Activated T-helper 2 cell treated with anti-CD3 and anti-CD28 coated beads, Interferon-gamma antibody, Interleukin-2, Interleukin-4, amounts not matched to agents 10 μg/mL and 5 μg/mL and 100 μg/mL, durations not matched to agents 14 hours and 24 hours and 36 hours (primary cell): ENCODE measurements around the gene DHX16. TPM values are rescaled to one million over a fixed set of nuclear protein-coding genes. Genes with fewer than 3 reads are reported as not detected.

ENCODE experiments used
- DNase-seq: peaks from one replicate; pipeline ENCODE4 v3.0.0; 2021; ENCODE audit warnings: low spot score
- H3K27ac Mint-ChIP-seq: one replicate; pipeline ENCODE4 v1.8.0; 2021; ENCODE audit warnings: mixed read lengths
- H3K27me3 Mint-ChIP-seq: one replicate; pipeline ENCODE4 v1.8.0; 2021; ENCODE audit warnings: low read depth, mixed read lengths
- H3K36me3 Mint-ChIP-seq: one replicate; pipeline ENCODE4 v1.8.0; 2021; ENCODE audit warnings: low read depth, mixed read lengths
- H3K4me1 Mint-ChIP-seq: one replicate; pipeline ENCODE4 v1.8.0; 2021; ENCODE audit warnings: low read depth, mixed read lengths
- H3K4me3 Mint-ChIP-seq: one replicate; pipeline ENCODE4 v1.8.0; 2021; ENCODE audit warnings: low read depth, mild to moderate bottlenecking, moderate library complexity, mixed read lengths
- H3K9me3 Mint-ChIP-seq: one replicate; pipeline ENCODE4 v1.8.0; 2021; ENCODE audit warnings: mixed read lengths
- intact Hi-C: fragments of 100-400 bp; cut with micrococcal nuclease; formaldehyde crosslinking; loops from one replicate; pipeline ENCODE4 v1.15.1; 2023
- total RNA-seq: library from RNA; stranded (reverse); gene quantifications from 2 replicates; pipeline ENCODE4 v1.2.3, GENCODE V29; 2022

Gene DHX16
- total RNA-seq, 1 donor from 2014 or later = 48.4 TPM

GRCh38 chr6:30626484-30627366 lies 46.1 kb downstream of the DHX16 start, which contains the start of gene ATAT1:
Gene ATAT1 (plus strand): TSS chr6:30626874.
- peak; percentile 83 for DNase-seq
- Mint-ChIP-seq H3K27ac (peak within 1 kb of the TSS; percentile 98), H3K4me3 (peak within 1 kb of the TSS; percentile 96), H3K4me1 (peaks cover 26% of the 10 kb centered on the region), H3K9me3 (no peaks in the 10 kb centered on the region), H3K36me3 (peaks cover 49% of the 10 kb centered on the region), H3K27me3 (no peaks in the 10 kb centered on the region)
- intact Hi-C loops = loop anchor here (1.0 kb wide), 2 partner anchors 8 to 21 kb away; partner anchors contain the start of gene C6orf136

DNA sequence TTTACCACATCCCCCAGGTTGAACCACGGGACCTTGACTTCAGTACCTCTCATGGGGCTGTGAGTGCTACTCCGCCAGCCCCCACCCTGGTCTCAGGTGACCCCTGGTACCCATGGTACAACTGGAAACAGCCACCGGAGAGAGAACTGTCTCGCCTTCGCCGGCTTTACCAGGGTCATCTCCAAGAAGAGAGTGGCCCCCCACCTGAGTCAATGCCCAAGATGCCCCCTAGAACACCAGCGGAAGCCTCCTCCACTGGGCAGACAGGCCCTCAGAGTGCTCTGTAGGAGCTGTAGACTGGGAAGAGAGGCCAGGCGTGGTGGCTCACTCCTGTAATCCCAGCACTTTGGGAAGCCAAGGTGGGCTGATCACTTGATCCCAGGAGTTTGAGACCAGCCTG lies 47.3 kb downstream of the DHX16 start:
- no peaks in the 10 kb centered on the region for H3K9me3 Mint-ChIP-seq
- H3K4me1 Mint-ChIP-seq = peaks cover 26% of the 10 kb centered on the region
- peaks cover 52% of the 10 kb centered on the region for H3K36me3 Mint-ChIP-seq
- intact Hi-C loops = no loop called here
- peak overlapping the region; percentile 98 for H3K27ac Mint-ChIP-seq
- no peaks in the 10 kb centered on the region for H3K27me3 Mint-ChIP-seq
- no peak overlapping the region for H3K4me3 Mint-ChIP-seq
- DNase-seq = no peak

DNA sequence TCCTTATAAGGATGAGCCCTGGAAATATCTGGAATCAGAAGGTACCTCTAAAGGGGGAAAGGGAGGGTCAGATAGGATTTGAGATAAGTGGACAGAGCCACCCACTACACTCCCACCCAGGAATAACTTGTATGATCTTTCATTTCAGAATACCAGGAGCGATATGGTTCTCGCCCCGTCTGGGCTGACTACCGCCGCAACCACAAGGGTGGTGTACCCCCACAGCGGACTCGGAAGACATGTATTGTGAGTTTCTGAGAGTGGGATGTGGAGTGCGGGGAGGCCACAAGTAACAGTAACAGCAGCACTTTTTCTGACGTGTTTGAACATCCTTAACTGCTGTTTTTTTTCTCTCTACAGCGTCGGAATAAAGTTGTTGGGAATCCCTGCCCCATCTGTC lies 53.2 kb downstream of the DHX16 start:
- Mint-ChIP-seq H3K4me3 (peak overlapping the region; percentile 96), H3K27ac (peak overlapping the region; percentile 17), H3K27me3 (peaks cover 3% of the 10 kb centered on the region), H3K9me3 (no peaks in the 10 kb centered on the region), H3K4me1 (peaks cover 9% of the 10 kb centered on the region), H3K36me3 (peaks cover 64% of the 10 kb centered on the region)
- DNase-seq = no peak
- intact Hi-C loops = loop anchor here (5.0 to 10.0 kb wide), 2 partner anchors 653 to 925 kb away; partner anchors contain the start of genes ATP6V1G2, DDX39B, HLA-C and NFKBIL1

DNA sequence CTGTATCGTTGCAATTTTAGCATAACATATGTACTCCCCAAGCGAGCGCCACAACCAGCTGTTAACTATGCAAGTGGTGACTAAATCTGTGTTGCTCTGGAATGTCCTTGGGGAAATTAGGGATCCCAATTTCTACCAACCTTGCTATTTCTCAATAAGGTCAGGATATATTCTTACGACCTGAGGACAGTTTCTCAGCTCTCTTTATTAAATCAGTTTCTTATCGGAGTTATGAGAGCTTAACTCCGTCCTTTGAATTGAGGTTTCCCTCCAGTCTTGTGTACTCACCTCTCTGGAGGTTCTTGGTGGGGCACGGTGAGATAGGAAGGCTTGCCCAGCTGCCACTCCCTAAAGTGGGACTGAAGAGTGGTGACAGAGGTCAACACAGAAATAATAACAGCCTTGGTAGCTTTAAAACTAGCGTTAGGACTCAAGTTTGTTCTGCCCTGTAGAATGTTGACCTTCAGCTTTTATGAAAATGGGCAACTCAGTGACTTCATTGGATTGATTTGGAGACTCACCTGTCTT lies 54.5 kb downstream of the DHX16 start:
- intact Hi-C loops = loop anchor here (1.0 to 10.0 kb wide), 3 partner anchors 8 to 926 kb away; partner anchors contain the start of genes ATAT1, ATP6V1G2, DDX39B and HLA-C
- Mint-ChIP-seq H3K27ac (peak overlapping the region; percentile 98), H3K27me3 (peaks cover 3% of the 10 kb centered on the region), H3K4me1 (peaks cover 20% of the 10 kb centered on the region), H3K9me3 (no peaks in the 10 kb centered on the region), H3K36me3 (peaks cover 72% of the 10 kb centered on the region), H3K4me3 (peak overlapping the region; percentile 96)
- DNase-seq = no peak

GRCh38 chr6:30617565-30618269 lies 55.1 kb downstream of the DHX16 start, which contains the start of gene MRPS18B:
Gene MRPS18B (plus strand): TSS chr6:30617840. CDS start chr6:30617866, 26 bp downstream.
- DNase-seq = peak; percentile 97
- Mint-ChIP-seq H3K27ac (peak within 1 kb of the TSS; percentile 98), H3K27me3 (peaks cover 3% of the 10 kb centered on the region), H3K36me3 (peaks cover 73% of the 10 kb centered on the region), H3K9me3 (no peaks in the 10 kb centered on the region), H3K4me3 (peak within 1 kb of the TSS; percentile 96), H3K4me1 (peaks cover 26% of the 10 kb centered on the region)
- intact Hi-C loops = loop anchor here (1.0 to 10.0 kb wide), 9 partner anchors 9 to 927 kb away; partner anchors contain the start of genes ABCF1, ATAT1, ATP6V1G2 and C6orf136

DNA sequence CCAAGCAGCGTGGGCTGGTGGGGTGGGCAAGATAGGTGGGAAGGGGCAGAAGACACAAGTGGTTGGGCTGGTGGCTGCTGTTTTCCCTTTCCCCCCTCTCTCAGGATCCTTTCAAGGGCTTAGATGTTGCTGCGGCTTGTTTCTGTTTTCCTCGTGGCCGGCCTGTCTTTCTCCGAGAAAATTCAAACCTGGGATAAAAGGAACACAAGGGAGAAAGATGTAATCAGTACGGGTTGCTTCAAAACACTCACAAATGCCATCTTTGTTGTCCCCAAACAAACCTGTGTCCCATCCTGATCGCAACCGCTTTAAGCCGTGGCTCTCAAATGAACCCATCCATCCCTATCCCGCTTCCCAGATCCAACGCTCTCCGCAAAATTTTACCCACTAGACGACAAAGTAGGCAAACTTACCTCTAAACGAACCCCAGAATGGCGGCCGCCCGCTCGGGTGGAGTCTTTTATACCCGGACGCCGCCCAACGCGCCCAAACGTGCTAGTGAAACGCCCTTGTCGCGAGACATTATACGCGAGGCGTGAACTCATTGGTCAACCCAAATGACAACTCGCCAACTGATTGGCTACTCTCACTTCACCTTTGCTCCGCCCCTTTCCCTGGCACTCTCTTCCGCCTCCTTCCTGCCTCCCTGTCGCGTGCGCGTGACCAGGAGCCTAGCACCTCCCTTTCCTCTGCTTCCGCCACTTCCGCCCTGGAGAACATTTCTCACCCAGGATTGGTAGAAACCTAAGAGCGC lies 55.8 kb downstream of the DHX16 start, which contains the start of gene PPP1R10:
PPP1R10 (minus strand) TSS at position 433 of the 754 bp plus-strand sequence. CDS start 7,299 bp downstream, outside the sequence.
- no peaks in the 10 kb centered on the region for H3K9me3 Mint-ChIP-seq
- peak within 1 kb of the TSS; percentile 96 for H3K4me3 Mint-ChIP-seq
- intact Hi-C loops = loop anchor here (1.0 to 10.0 kb wide), 8 partner anchors 30 to 928 kb away; partner anchors contain the start of genes ABCF1, ATP6V1G2, C6orf136 and DDX39B
- H3K27me3 Mint-ChIP-seq = peaks cover 3% of the 10 kb centered on the region
- H3K4me1 Mint-ChIP-seq = peaks cover 29% of the 10 kb centered on the region
- peak; percentile 99 for DNase-seq
- H3K27ac Mint-ChIP-seq = peak within 1 kb of the TSS; percentile 98
- H3K36me3 Mint-ChIP-seq = peaks cover 75% of the 10 kb centered on the region

DNA sequence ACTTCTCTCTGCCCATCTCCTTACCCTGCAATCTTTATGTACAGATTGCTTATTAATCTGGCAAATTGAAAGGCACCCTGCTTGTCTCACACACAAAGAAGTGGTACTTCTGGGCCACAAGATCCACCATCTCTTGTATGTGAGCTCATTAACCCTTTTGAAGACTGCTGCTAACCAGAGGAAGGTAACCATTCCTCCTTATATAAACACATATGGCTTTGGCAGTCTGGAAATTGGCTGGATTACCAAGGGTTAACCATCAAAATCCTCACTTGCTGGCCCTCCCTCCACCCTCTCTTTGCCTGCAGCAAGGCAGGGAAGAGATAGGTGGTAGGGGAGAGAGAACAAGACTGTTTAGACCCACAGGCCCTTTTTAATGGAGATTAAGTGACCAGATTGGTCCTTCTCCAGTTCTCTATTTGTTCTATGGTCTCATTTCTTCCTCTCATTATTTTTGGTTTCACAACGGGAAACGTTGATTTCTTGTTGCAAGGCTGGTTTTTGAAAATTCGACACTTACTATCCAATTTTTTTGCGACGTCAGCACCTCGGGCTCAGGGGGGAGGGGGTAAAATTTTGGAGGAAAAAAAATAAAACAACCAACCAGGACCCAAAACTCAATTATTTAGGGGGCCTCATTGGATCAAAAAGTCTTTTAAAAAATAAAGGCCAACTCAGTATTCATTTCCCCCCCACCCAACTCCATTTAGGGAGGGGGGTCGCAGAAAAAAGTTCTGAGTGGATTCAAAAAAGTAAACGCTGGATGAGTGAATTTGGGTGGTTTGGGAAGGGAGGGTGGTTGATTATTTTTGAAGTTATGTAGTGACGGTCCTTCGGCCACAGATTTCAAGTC lies 56.6 kb downstream of the DHX16 start:
- DNase-seq = peak; percentile 30

GRCh38 chr6:30615219-30615957 lies 57.4 kb downstream of the DHX16 start:
- Mint-ChIP-seq H3K36me3 (peaks cover 77% of the 10 kb centered on the region), H3K4me1 (peaks cover 42% of the 10 kb centered on the region), H3K9me3 (no peaks in the 10 kb centered on the region), H3K27me3 (peaks cover 3% of the 10 kb centered on the region), H3K27ac (peak overlapping the region; percentile 98), H3K4me3 (peak overlapping the region; percentile 96)
- peak; percentile 28 for DNase-seq
- intact Hi-C loops = loop anchor here (5.0 to 10.0 kb wide), 2 partner anchors 657 to 929 kb away; partner anchors contain the start of genes ATP6V1G2, DDX39B, HLA-C and NFKBIL1

More for the DNA sequence above, 56.6 kb downstream of the DHX16 start:
- intact Hi-C loops = loop anchor here (2.0 to 10.0 kb wide), 3 partner anchors 289 to 929 kb away; partner anchors contain the start of genes ATP6V1G2, DDX39B, HLA-C and NFKBIL1
- H3K4me3 Mint-ChIP-seq = peak overlapping the region; percentile 96
- peaks cover 3% of the 10 kb centered on the region for H3K27me3 Mint-ChIP-seq
- H3K9me3 Mint-ChIP-seq = no peaks in the 10 kb centered on the region
- peak overlapping the region; percentile 98 for H3K27ac Mint-ChIP-seq
- peaks cover 37% of the 10 kb centered on the region for H3K4me1 Mint-ChIP-seq
- peaks cover 76% of the 10 kb centered on the region for H3K36me3 Mint-ChIP-seq

DNA sequence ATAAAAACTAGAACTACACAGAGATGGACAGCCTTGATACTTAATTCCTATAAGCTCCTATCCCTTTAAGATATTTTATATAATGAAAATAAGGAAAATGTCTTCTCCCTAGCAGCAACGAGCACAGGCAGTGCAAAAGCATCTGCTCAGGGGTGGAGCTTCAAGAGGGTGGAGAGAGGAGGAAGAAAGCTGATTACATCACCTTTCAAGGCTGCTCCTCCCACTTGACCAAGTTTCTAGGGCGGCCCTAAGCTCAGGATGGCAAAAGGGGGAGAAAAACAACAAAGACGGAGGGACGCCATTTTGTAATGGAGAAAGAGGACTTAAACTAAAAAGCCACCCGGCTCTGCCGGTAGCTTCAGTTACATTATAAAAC lies 58.0 kb downstream of the DHX16 start:
- H3K4me3 Mint-ChIP-seq = peak overlapping the region; percentile 96
- H3K9me3 Mint-ChIP-seq = no peaks in the 10 kb centered on the region
- DNase-seq = peak; percentile 85
- H3K27ac Mint-ChIP-seq = peak overlapping the region; percentile 98
- peaks cover 82% of the 10 kb centered on the region for H3K36me3 Mint-ChIP-seq
- intact Hi-C loops = loop anchor here (5.0 to 10.0 kb wide), 2 partner anchors 657 to 930 kb away; partner anchors contain the start of genes ATP6V1G2, DDX39B, HLA-C and NFKBIL1
- H3K4me1 Mint-ChIP-seq = peaks cover 48% of the 10 kb centered on the region
- peaks cover 3% of the 10 kb centered on the region for H3K27me3 Mint-ChIP-seq

DNA sequence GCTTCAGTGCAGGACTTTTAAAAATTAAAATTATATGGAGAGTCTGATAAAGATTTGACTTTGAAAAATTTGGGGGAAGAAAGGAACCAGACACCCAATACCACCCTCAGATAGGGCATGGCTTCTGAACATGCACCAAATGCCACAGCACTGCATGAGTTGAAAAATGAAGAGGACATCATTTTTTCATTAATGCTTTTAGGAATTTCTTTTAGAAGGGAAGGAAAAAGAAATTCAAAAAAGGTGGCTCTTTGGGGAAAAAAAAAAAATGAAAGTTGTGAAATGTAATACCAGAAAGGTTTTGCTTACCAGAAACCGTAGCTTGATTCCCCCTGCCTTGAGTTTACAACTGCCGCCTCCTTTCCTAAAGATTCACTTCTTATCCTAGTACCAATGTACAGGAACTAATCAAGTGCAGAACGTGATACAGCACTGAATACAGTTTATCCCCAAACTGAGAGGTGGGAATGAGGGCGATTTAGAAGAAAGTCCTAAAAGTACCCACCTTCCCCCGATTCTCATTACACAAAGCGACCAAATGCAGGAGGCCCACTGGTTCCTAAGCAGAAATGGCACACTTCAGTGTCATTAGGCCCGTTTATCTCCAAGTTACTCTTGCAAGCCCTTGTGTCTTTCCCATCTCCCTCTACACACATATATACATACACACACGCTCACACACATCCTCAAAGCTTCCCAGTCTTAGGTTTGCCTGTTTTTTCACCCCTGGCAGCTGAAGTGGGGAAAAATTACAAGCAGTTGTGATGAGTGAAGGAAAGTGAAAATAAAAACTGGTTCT lies 58.6 kb downstream of the DHX16 start:
- peaks cover 3% of the 10 kb centered on the region for H3K27me3 Mint-ChIP-seq
- H3K4me3 Mint-ChIP-seq = peak overlapping the region; percentile 96
- H3K9me3 Mint-ChIP-seq = no peaks in the 10 kb centered on the region
- no peak for DNase-seq
- intact Hi-C loops = loop anchor here (10.0 kb wide), 1 partner anchor 931 kb away; the partner anchor contains the start of genes ATP6V1G2, DDX39B and NFKBIL1
- peak overlapping the region; percentile 98 for H3K27ac Mint-ChIP-seq
- H3K36me3 Mint-ChIP-seq = peaks cover 82% of the 10 kb centered on the region
- peaks cover 50% of the 10 kb centered on the region for H3K4me1 Mint-ChIP-seq
